Stomach (tissue), 4 donors: Measurements from ENCODE around the gene SF3A1.

ENCODE experiments used
- POLR2AphosphoS5 ChIP-seq, 3 donors: sonication (generic); formaldehyde crosslinking; IDR thresholded peaks; one replicate each; pipeline ENCODE4 v1.6.1; 2016; ENCODE audit warnings: antibody characterized with exemption in 3 of 3
- TF ChIP-seq, protein P1 (sequence below), 7 experiments: fragments of 450-650 bp in 4 of 7; fragments of 200-600 bp in 3 of 7; sonication (generic) in 3 of 7; IDR thresholded peaks; one replicate each; pipeline ENCODE4 v1.5.1; 2016 to 2019; ENCODE audit warnings: antibody characterized with exemption in 7 of 7, control low read depth in 2 of 7, mild to moderate bottlenecking in 1 of 7

DNA sequence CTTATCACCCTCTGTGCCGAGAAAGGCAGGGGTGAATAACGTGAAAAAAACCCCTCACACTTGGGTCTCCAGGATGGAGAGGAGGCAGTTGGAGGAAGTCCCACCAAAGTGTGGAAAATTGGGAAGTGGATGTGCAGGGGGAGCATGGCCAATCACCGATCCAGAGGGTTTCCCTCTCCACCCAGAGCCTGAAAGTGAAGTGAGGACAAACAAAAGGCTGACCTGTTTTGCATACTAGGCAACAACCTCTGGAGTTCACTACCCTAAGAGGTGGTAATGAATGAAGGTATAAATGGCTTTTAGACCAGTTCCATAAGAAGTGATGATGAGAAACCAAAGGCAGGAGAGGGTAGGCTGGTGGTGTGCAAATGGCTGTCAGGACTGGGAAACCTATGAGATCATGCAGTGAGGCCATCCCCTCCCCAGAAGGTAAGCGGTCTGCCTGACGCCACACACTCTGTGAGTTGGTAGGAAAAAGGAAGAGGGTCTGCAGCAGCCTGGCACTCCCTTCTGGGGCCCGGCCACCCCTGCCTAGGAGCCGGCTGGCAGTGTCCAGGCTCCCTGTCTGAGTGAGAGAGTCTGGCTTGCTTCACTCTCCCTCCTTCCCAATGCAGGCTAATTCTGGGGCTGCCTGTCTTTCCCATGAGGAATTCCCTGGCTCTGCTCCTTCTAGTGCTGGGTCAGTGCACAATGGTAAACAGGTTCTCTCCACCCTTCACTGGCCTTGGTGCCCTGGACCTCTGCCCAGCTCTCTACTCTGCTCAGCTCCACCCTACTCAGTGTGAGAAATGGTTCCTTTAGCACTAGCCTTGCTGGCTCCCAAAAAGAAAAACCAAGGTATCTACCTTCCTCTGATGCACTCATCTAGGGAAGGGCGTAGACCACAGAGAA lies 45.6 kb downstream of the SF3A1 start:
- TF ChIP-seq, protein P1, sequence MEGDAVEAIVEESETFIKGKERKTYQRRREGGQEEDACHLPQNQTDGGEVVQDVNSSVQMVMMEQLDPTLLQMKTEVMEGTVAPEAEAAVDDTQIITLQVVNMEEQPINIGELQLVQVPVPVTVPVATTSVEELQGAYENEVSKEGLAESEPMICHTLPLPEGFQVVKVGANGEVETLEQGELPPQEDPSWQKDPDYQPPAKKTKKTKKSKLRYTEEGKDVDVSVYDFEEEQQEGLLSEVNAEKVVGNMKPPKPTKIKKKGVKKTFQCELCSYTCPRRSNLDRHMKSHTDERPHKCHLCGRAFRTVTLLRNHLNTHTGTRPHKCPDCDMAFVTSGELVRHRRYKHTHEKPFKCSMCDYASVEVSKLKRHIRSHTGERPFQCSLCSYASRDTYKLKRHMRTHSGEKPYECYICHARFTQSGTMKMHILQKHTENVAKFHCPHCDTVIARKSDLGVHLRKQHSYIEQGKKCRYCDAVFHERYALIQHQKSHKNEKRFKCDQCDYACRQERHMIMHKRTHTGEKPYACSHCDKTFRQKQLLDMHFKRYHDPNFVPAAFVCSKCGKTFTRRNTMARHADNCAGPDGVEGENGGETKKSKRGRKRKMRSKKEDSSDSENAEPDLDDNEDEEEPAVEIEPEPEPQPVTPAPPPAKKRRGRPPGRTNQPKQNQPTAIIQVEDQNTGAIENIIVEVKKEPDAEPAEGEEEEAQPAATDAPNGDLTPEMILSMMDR (IDR thresholded peaks at IDR 0.05) = no peak
- TF ChIP-seq POLR2AphosphoS5 (IDR thresholded peaks at IDR 0.05) = peak; percentile 68 to 85 (median 81)
